ENCODE data around the gene COPA.

Gene COPA

GRCh38 chr1:160362168-160362957 is 19.3 kb upstream of the COPA start:
- no peak for DNase-seq

- DNase-seq, result no peak
Measured at GRCh38 chr1:160361814-160362167, 18.7 kb upstream of the COPA start.

GRCh38 chr1:160361199-160361598 is 18.1 kb upstream of the COPA start:
- no peak for DNase-seq

- DNase-seq, result no peak
Measured at GRCh38 chr1:160360227-160360695, 17.2 kb upstream of the COPA start.

GRCh38 chr1:160359559-160360226 is 16.6 kb upstream of the COPA start:
- no peak for DNase-seq

GRCh38 chr1:160358073-160358472 is 15.0 kb upstream of the COPA start:
- DNase-seq, result no peak

GRCh38 chr1:160357286-160358002 is 14.4 kb upstream of the COPA start:
- no peak for DNase-seq

GRCh38 chr1:160354388-160354985 is 11.4 kb upstream of the COPA start:
- peak in 1 of 2 experiments; percentile 70 for DNase-seq

GRCh38 chr1:160353223-160353622 is 10.2 kb upstream of the COPA start:
- peak in 1 of 2 experiments; percentile 27 for DNase-seq

- no peak for DNase-seq
Measured at GRCh38 chr1:160352555-160352954, 9.5 kb upstream of the COPA start.

- no peak for DNase-seq
Measured at GRCh38 chr1:160351629-160352028, 8.6 kb upstream of the COPA start.

GRCh38 chr1:160346958-160347357 is 3.9 kb upstream of the COPA start:
- DNase-seq, result no peak

GRCh38 chr1:160346463-160346862 is 3.4 kb upstream of the COPA start:
- no peak for DNase-seq

GRCh38 chr1:160344936-160345335 is 1.9 kb upstream of the COPA start:
- DNase-seq, result no peak

GRCh38 chr1:160344241-160344640 is 1.2 kb upstream of the COPA start:
- DNase-seq, result no peak

GRCh38 chr1:160342526-160342925 is 524 bp downstream of the COPA start:
- DNase-seq, result peak in 1 of 2 experiments; percentile 27

GRCh38 chr1:160340866-160341265 is 2.2 kb downstream of the COPA start:
- no peak for DNase-seq

GRCh38 chr1:160340146-160340545 is 2.9 kb downstream of the COPA start:
- no peak for DNase-seq

- DNase-seq, result no peak
Measured at GRCh38 chr1:160338580-160338979, 4.5 kb downstream of the COPA start.

GRCh38 chr1:160332516-160332915 is 10.5 kb downstream of the COPA start:
- no peak for DNase-seq

- DNase-seq, result no peak
Measured at GRCh38 chr1:160330119-160330518, 12.9 kb downstream of the COPA start.

- no peak for DNase-seq
Measured at GRCh38 chr1:160328184-160328583, 14.9 kb downstream of the COPA start.

- no peak for DNase-seq
Measured at GRCh38 chr1:160326418-160326817, 16.6 kb downstream of the COPA start.

Data from NCI-H526 (cell line).